Esophagus squamous epithelium (tissue), 4 donors: ENCODE measurements around the gene C1QL1.

Source experiments
- POLR2A ChIP-seq, 4 donors: fragments of 450-650 bp; IDR thresholded peaks; one replicate each; pipeline ENCODE4 v1.6.1; 2017; ENCODE audit warnings: antibody characterized with exemption in 4 of 4, mild to moderate bottlenecking in 4 of 4, moderate library complexity in 3 of 4
- TF ChIP-seq, protein P1 (sequence below), 6 experiments: fragments of 450-650 bp in 4 of 6; fragments of 200-600 bp in 2 of 6; sonication (generic) in 2 of 6; IDR thresholded peaks; one replicate each; pipeline ENCODE4 v1.5.1; 2016 to 2019; ENCODE audit warnings: antibody characterized with exemption in 6 of 6, mild to moderate bottlenecking in 4 of 6, moderate library complexity in 4 of 6

DNA sequence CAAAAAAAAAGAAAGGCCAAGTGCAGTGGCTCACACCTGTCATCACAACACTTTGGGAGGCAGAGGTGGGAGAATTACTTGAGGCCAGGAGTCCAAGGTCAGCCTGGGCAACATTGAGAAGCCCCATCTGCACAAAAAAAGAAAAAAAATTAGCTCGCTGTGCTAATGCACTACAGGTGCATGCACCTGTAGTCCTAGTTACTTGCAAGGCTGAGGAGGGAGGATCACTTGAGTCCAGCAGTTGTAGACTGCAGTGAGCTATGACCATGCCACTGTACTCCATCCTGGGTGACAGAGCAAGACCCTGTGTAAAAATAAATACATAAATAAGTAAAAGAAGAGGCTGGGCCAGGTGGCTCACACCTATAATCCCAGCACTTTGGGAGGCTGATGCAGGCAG, 43.7 kb upstream of the C1QL1 start:
- TF ChIP-seq, protein P1, sequence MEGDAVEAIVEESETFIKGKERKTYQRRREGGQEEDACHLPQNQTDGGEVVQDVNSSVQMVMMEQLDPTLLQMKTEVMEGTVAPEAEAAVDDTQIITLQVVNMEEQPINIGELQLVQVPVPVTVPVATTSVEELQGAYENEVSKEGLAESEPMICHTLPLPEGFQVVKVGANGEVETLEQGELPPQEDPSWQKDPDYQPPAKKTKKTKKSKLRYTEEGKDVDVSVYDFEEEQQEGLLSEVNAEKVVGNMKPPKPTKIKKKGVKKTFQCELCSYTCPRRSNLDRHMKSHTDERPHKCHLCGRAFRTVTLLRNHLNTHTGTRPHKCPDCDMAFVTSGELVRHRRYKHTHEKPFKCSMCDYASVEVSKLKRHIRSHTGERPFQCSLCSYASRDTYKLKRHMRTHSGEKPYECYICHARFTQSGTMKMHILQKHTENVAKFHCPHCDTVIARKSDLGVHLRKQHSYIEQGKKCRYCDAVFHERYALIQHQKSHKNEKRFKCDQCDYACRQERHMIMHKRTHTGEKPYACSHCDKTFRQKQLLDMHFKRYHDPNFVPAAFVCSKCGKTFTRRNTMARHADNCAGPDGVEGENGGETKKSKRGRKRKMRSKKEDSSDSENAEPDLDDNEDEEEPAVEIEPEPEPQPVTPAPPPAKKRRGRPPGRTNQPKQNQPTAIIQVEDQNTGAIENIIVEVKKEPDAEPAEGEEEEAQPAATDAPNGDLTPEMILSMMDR (IDR thresholded peaks at IDR 0.05) = no peak
- TF ChIP-seq POLR2A (IDR thresholded peaks at IDR 0.05) = no peak
